Sigmoid colon (tissue), 4 donors: Measurements from ENCODE around the gene ILRUN.
"Not testable (repeated sequence)": the region's sequence is repeated elsewhere in the genome, so short reads cannot be mapped to it uniquely, and the experiment has no call there.

ENCODE experiments used
- POLR2A ChIP-seq, 2 donors: fragments of 450-650 bp; IDR thresholded peaks; one replicate each; pipeline ENCODE4 v1.6.1; 2016; ENCODE audit warnings: antibody characterized with exemption in 2 of 2, mild to moderate bottlenecking in 2 of 2, moderate library complexity in 2 of 2
- POLR2AphosphoS5 ChIP-seq, 4 donors: sonication (generic); formaldehyde crosslinking; IDR thresholded peaks; one replicate each; pipeline ENCODE4 v1.6.1; 2017; ENCODE audit warnings: antibody characterized with exemption in 4 of 4
- TF ChIP-seq, protein P1 (sequence below), 4 experiments: fragments of 450-650 bp in 3 of 4; fragments of 200-600 bp in 1 of 4; IDR thresholded peaks; one replicate each; pipeline ENCODE4 v1.5.1; 2016 to 2019; ENCODE audit warnings: antibody characterized with exemption in 4 of 4, mild to moderate bottlenecking in 3 of 4, moderate library complexity in 2 of 4

DNA sequence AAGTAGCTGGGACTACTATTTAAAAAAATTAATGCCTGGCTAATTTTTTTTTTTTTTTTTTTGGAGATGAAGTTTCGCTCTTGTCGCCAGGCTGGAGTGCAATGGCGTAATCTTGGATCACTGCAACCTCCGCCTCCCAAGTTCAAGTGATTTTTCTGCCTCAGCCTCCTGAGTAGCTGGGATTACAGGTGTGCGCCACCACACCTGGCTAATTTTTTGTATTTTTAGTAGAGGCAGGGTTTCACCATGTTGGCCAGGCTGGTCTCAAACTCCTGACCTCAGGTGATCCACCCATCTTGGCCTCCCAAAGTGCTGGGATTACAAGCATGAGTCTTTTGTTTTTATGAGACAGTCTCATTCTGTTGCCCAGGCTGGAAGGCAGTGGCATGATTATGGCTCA lies 27.8 kb downstream of the ILRUN start:
- TF ChIP-seq, protein P1, sequence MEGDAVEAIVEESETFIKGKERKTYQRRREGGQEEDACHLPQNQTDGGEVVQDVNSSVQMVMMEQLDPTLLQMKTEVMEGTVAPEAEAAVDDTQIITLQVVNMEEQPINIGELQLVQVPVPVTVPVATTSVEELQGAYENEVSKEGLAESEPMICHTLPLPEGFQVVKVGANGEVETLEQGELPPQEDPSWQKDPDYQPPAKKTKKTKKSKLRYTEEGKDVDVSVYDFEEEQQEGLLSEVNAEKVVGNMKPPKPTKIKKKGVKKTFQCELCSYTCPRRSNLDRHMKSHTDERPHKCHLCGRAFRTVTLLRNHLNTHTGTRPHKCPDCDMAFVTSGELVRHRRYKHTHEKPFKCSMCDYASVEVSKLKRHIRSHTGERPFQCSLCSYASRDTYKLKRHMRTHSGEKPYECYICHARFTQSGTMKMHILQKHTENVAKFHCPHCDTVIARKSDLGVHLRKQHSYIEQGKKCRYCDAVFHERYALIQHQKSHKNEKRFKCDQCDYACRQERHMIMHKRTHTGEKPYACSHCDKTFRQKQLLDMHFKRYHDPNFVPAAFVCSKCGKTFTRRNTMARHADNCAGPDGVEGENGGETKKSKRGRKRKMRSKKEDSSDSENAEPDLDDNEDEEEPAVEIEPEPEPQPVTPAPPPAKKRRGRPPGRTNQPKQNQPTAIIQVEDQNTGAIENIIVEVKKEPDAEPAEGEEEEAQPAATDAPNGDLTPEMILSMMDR (IDR thresholded peaks at IDR 0.05) = not testable (repeated sequence)
- TF ChIP-seq POLR2AphosphoS5, POLR2A (IDR thresholded peaks at IDR 0.05): not testable (repeated sequence)
